Measurements from ENCODE around the gene DDB1.

- TF ChIP-seq TAF1 (IDR thresholded peaks at IDR 0.05; ENCODE audit: borderline replicate concordance, low read depth, low read length), result no peak
- no peak for TF ChIP-seq POLR2AphosphoS5 (IDR thresholded peaks at IDR 0.05; ENCODE audit: low read depth, low read length)
- TF ChIP-seq POLR2A (IDR thresholded peaks at IDR 0.05; ENCODE audit: low read depth, low read length), result no peak
Observed at GRCh38 chr11:61350803-61351202, 17.9 kb upstream of the DDB1 start.

All from GM12892 (cell line).